Tibial nerve (tissue), 4 donors: ENCODE data around the gene RNF214. TPM values are rescaled to one million over a fixed set of nuclear protein-coding genes. Genes with fewer than 3 reads are reported as not detected.

ENCODE experiments used
- DNase-seq, 2 donors: peaks; one replicate each; pipeline ENCODE4 v3.0.0-alpha.2; 2019; ENCODE audit warnings: low spot score in 2 of 2
- H3K27ac ChIP-seq, 4 donors: fragments of 200-600 bp; sonication (generic) in 3 of 4; one replicate each; pipeline ENCODE4 v1.5.1; 2017 to 2019; ENCODE audit warnings: mild to moderate bottlenecking in 1 of 4
- H3K27me3 ChIP-seq, 2 donors: fragments of 200-600 bp; sonication (generic) in 1 of 2; one replicate each; pipeline versions ENCODE4 v1.5.1 to v1.6.0; 2017 to 2019
- H3K36me3 ChIP-seq, 3 donors: fragments of 200-600 bp; sonication (generic); one replicate each; pipeline ENCODE4 v1.5.1; 2018 to 2019
- H3K4me1 ChIP-seq, 4 donors: fragments of 200-600 bp; sonication (generic) in 3 of 4; one replicate each; pipeline ENCODE4 v1.5.1; 2017 to 2019
- H3K4me3 ChIP-seq, 4 donors: fragments of 200-600 bp; sonication (generic) in 3 of 4; one replicate each; pipeline ENCODE4 v1.5.1; 2017 to 2019; ENCODE audit warnings: mild to moderate bottlenecking in 1 of 4, moderate library complexity in 1 of 4
- H3K9me3 ChIP-seq, 4 donors: fragments of 200-600 bp; sonication (generic) in 3 of 4; one replicate each; pipeline ENCODE4 v1.5.1; 2017 to 2019
- EP300 ChIP-seq, 2 donors: sonication (generic); formaldehyde crosslinking; IDR thresholded peaks; one replicate each; pipeline ENCODE4 v1.6.1; 2017; ENCODE audit warnings: antibody characterized with exemption in 2 of 2, mild to moderate bottlenecking in 1 of 2
- POLR2A ChIP-seq, 2 donors: fragments of 450-650 bp; IDR thresholded peaks; one replicate each; pipeline ENCODE4 v1.6.1; 2017; ENCODE audit warnings: antibody characterized with exemption in 2 of 2, mild to moderate bottlenecking in 2 of 2, moderate library complexity in 2 of 2
- WGBS, 2 donors: methylation state at CpG; one replicate each; pipeline ENCODE4 v1.1.5; 2018; 5-methylcytosine and 5-hydroxymethylcytosine counted together
- total RNA-seq, 4 donors: library from RNA; depleted of rRNA; stranded (reverse); fragments of >200 nt; gene quantifications; one replicate each; pipeline ENCODE4 v1.1.0, GENCODE V29; 2016
- TF ChIP-seq, protein P1 (sequence below), 5 experiments: fragments of 200-600 bp in 3 of 5; fragments of 450-650 bp in 2 of 5; sonication (generic) in 3 of 5; IDR thresholded peaks; one replicate each; pipeline ENCODE4 v1.5.1; 2016 to 2019; ENCODE audit warnings: antibody characterized with exemption in 5 of 5, mild to moderate bottlenecking in 3 of 5, moderate library complexity in 2 of 5

The RNF214 gene
- total RNA-seq, 4 donors from 2014 or later = 10.8 to 16.6 (median 12.8) TPM

DNA sequence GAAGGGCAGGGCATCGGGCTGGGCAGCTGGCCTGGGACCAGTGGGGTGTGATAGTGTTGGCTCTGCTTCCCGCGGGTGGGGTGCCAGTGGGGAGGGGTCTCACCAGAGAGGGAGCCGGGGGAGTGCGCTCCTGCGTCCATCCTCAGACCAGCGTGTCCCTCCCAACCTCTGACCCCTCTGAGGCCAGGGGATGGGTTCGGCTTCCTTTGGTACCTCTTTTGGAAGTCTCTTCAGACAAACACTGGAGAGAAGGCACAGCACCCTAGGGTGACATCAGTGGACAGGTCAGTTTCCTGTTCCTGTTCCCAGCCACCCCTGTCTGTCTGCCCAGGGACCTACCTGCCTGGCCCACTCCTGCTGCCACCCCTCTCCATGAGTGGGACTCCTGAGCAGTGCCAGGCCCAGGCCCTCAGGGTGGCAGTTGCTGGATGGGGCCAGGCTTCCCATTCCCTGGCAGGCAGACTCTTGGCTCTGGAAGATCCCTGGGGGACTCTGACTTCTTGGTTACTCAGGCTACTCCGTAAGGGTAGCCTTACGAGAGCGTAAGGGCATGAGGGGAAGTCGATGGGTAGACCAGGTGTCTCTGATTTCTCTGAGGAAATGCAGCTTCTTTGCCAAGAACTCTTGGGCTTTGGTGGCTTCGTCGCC, 30.7 kb upstream of the RNF214 start:
- Histone ChIP-seq H3K4me3 (peak overlapping the region; percentile 28 to 60 (median 56)), H3K9me3 (no peaks in the 10 kb centered on the region), H3K36me3 (peaks cover 0 to 62% (median 0%) of the 10 kb centered on the region in 3 donors), H3K4me1 (peaks cover 0 to 67% (median 17%) of the 10 kb centered on the region in 4 donors), H3K27me3 (no peaks in the 10 kb centered on the region), H3K27ac (peak overlapping the region; percentile 80 to 92 (median 88))
- 47 to 52% methylated on average over 12 to 14 of the region's 14 CpGs for WGBS, 2 donors
- no peak for DNase-seq
- TF ChIP-seq EP300 (IDR thresholded peaks at IDR 0.05) (no peak), POLR2A (IDR thresholded peaks at IDR 0.05) (no peak)
- TF ChIP-seq, protein P1, sequence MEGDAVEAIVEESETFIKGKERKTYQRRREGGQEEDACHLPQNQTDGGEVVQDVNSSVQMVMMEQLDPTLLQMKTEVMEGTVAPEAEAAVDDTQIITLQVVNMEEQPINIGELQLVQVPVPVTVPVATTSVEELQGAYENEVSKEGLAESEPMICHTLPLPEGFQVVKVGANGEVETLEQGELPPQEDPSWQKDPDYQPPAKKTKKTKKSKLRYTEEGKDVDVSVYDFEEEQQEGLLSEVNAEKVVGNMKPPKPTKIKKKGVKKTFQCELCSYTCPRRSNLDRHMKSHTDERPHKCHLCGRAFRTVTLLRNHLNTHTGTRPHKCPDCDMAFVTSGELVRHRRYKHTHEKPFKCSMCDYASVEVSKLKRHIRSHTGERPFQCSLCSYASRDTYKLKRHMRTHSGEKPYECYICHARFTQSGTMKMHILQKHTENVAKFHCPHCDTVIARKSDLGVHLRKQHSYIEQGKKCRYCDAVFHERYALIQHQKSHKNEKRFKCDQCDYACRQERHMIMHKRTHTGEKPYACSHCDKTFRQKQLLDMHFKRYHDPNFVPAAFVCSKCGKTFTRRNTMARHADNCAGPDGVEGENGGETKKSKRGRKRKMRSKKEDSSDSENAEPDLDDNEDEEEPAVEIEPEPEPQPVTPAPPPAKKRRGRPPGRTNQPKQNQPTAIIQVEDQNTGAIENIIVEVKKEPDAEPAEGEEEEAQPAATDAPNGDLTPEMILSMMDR (IDR thresholded peaks at IDR 0.05) = no peak

DNA sequence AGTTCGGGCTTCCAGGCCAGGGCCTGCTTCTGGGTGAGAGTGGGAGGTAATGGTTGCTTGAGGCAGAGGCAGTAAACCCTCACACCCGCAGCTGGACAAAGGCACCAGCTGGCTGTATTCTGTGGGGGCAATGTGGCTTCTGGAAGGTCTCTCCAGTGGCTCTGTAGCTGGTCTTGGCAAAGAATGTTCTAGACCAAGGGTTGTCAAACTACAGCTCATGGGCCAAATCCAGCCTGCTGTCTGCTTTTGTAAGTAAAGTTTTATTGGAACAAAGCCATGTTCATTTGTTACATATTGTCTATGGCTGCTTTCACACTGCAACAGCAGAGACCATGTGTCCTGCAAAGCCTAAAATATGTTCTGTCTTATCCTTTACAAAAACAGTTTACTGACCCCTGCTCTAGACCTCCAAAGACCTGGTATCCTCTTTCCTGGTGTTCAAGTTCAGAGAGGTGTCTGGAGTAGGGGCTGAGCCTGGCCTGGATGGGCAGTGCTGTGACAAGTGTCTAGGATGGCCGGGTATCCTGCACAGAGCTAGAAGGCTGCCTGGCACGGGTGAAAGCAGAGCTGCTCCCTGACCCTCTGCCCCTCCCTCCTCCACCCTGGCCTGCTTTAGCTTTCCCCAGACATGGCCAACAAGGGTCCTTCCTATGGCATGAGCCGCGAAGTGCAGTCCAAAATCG, 29.9 kb upstream of the RNF214 start:
- Histone ChIP-seq H3K4me1 (peaks cover 0 to 67% (median 17%) of the 10 kb centered on the region in 4 donors), H3K27ac (peak overlapping the region; percentile 80 to 92 (median 88)), H3K4me3 (peak overlapping the region; percentile 28 to 60 (median 56)), H3K27me3 (no peaks in the 10 kb centered on the region), H3K9me3 (no peaks in the 10 kb centered on the region), H3K36me3 (peaks cover 0 to 56% (median 0%) of the 10 kb centered on the region in 3 donors)
- 67 to 78% methylated on average over 7 of the region's 7 CpGs for WGBS, 2 donors
- DNase-seq = no peak
- TF ChIP-seq, protein P1 (IDR thresholded peaks at IDR 0.05) = no peak
- TF ChIP-seq POLR2A (IDR thresholded peaks at IDR 0.05) (no peak), EP300 (IDR thresholded peaks at IDR 0.05) (peak in 1 of 2 donors; percentile 8)

DNA sequence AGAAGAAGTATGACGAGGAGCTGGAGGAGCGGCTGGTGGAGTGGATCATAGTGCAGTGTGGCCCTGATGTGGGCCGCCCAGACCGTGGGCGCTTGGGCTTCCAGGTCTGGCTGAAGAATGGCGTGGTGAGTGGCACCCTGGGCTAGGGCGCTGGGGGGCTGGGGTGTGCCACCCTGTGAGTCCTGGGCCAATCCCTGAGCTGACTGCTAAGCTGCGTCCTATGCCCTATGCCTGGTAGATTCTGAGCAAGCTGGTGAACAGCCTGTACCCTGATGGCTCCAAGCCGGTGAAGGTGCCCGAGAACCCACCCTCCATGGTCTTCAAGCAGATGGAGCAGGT, 29.4 kb upstream of the RNF214 start:
- peaks cover 0 to 62% (median 16%) of the 10 kb centered on the region in 4 donors for H3K4me1 ChIP-seq
- WGBS, 2 donors = 65 to 91% methylated on average over 10 of the region's 10 CpGs
- H3K36me3 ChIP-seq = peaks cover 0 to 52% (median 0%) of the 10 kb centered on the region in 3 donors
- TF ChIP-seq EP300 (IDR thresholded peaks at IDR 0.05) = no peak
- TF ChIP-seq, protein P1 (IDR thresholded peaks at IDR 0.05) = no peak
- TF ChIP-seq POLR2A (IDR thresholded peaks at IDR 0.05) = no peak
- H3K4me3 ChIP-seq = peak overlapping the region in 3 of 4 donors; percentile 53 to 60 (median 58)
- no peaks in the 10 kb centered on the region for H3K9me3 ChIP-seq
- H3K27ac ChIP-seq = peak overlapping the region; percentile 80 to 92 (median 88)
- no peaks in the 10 kb centered on the region for H3K27me3 ChIP-seq
- no peak for DNase-seq

DNA sequence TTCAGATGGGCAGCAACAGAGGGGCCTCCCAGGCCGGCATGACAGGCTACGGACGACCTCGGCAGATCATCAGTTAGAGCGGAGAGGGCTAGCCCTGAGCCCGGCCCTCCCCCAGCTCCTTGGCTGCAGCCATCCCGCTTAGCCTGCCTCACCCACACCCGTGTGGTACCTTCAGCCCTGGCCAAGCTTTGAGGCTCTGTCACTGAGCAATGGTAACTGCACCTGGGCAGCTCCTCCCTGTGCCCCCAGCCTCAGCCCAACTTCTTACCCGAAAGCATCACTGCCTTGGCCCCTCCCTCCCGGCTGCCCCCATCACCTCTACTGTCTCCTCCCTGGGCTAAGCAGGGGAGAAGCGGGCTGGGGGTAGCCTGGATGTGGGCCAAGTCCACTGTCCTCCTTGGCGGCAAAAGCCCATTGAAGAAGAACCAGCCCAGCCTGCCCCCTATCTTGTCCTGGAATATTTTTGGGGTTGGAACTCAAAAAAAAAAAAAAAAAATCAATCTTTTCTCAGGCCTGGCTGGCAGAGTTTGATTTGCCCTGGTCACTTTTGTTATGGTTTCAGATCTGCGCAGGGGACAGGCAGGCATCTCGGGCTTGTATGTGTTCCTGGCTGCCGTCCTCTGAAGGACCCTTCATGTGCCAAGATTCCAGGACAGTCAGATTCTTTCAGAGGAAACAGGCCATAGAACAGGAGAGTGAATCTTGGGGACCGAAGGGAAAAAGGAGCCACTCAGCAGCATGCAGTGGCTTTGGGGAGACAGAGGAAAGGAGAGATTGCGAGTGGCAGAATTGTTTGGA, 28.0 kb upstream of the RNF214 start:
- no peaks in the 10 kb centered on the region for H3K27me3 ChIP-seq
- H3K4me1 ChIP-seq = peaks cover 0 to 47% (median 3%) of the 10 kb centered on the region in 4 donors
- H3K27ac ChIP-seq = peak overlapping the region; percentile 45 to 92 (median 84)
- H3K36me3 ChIP-seq = peaks cover 0 to 51% (median 0%) of the 10 kb centered on the region in 3 donors
- H3K9me3 ChIP-seq = no peaks in the 10 kb centered on the region
- H3K4me3 ChIP-seq = peak overlapping the region in 2 of 4 donors; percentile 3 to 60
- 59 to 62% methylated on average over 17 of the region's 17 CpGs for WGBS, 2 donors
- DNase-seq = no peak
- TF ChIP-seq EP300 (IDR thresholded peaks at IDR 0.05) (no peak), POLR2A (IDR thresholded peaks at IDR 0.05) (no peak)
- TF ChIP-seq, protein P1 (IDR thresholded peaks at IDR 0.05) = no peak
